Hypothalamus (tissue), 51 donors: Measurements from ENCODE around the gene KLK15.
"Not testable (repeated sequence)": the region's sequence is repeated elsewhere in the genome, so short reads cannot be mapped to it uniquely, and the experiment has no call there.

ENCODE experiments used
- DNase-seq, 51 donors: peaks; one replicate each; lab custom pipeline; 2025; lab: John Stamatoyannopoulos, UW

Gene KLK15

DNA sequence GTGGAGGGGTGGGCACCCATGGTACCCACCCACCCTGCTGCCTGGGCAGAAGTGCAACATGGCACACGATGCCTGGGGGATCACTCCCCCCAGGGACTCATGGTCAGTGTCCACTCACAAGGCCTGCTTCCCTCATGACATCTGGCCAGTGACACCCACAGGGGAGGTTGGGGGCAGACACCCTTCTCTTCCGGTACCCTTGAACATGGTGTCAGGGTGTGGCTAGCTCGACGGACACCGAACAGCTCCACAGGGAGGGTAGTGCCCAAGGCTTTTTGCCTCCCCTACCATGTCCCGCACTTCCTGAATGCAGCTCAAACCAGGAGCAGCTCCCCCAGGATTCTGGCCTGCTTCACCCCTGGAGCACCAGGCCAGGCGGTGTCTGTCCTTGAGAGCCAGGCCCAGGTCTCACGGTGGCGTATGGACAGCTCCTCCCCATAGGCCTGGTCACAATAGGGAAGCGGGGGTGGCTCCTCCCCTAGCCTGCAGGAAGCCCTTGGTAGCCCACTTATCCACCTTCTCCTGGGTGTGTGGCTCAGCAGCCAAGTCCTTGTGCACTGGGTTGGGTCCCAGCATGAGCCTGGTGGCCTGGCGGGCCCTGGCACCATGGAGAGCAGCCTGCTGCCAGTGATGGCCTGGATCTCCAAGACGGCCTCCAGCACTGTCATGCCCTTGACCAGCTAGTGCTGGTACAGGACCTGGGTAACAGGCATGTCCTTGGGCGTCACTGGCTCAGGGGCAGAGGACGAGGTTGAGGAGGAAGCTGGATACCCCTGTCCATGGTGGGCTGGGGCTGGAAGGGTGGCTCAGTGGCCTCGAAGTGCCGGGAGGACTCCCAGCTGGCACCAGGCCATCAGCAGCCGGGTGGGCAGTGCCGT lies 35.4 kb downstream of the KLK15 start:
- DNase-seq = no peak

- DNase-seq = no peak
Measured at GRCh38 chr19:50797429-50797780, 36.0 kb downstream of the KLK15 start.

GRCh38 chr19:50796634-50797428 lies 36.5 kb downstream of the KLK15 start:
- no peak for DNase-seq

GRCh38 chr19:50796128-50796633 lies 37.2 kb downstream of the KLK15 start:
- DNase-seq = no peak

- no peak for DNase-seq
Measured at GRCh38 chr19:50795664-50796073, 37.7 kb downstream of the KLK15 start.

- no peak for DNase-seq
Measured at GRCh38 chr19:50794876-50795663, 38.3 kb downstream of the KLK15 start.

DNA sequence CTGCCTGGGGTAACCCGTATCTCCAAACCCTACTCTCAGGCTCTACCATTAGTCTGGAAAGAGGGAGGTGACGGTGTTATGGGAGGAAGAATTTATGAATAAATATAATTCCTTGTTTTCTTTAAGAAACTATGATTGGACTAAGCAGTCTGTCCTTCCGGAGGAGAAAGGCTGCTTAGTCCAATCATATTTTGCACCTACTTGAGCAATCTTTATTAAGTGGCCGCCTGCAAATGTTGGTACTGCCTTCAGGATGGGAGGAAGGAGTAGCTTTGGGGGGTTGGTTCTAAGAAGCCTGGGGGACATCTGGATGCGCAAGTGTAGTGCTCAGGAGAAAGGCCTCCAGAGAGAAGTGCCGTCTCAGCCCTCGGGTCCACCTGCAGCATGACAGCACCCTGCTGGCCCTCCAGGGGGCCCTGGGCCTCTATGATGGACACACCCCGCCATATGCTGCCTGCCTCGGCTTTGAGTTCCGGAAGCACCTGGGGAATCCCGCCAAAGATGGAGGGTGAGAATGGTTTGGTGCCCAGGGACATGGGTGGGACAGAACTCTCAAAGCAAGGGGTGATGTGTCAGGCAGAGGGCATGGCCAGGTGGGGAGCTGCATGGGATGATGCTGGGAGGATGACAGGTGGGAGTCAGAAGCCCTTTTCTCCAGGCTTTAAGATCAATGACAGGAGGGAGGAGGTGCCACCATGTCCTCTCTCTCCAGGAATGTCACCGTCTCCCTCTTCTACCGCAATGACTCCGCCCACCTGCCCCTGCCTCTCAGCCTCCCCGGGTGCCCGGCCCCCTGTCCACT lies 39.1 kb downstream of the KLK15 start:
- DNase-seq = no peak

- DNase-seq = no peak
Measured at GRCh38 chr19:50793558-50794065, 39.8 kb downstream of the KLK15 start.

GRCh38 chr19:50792272-50793250 lies 40.8 kb downstream of the KLK15 start:
- DNase-seq = no peak

DNA sequence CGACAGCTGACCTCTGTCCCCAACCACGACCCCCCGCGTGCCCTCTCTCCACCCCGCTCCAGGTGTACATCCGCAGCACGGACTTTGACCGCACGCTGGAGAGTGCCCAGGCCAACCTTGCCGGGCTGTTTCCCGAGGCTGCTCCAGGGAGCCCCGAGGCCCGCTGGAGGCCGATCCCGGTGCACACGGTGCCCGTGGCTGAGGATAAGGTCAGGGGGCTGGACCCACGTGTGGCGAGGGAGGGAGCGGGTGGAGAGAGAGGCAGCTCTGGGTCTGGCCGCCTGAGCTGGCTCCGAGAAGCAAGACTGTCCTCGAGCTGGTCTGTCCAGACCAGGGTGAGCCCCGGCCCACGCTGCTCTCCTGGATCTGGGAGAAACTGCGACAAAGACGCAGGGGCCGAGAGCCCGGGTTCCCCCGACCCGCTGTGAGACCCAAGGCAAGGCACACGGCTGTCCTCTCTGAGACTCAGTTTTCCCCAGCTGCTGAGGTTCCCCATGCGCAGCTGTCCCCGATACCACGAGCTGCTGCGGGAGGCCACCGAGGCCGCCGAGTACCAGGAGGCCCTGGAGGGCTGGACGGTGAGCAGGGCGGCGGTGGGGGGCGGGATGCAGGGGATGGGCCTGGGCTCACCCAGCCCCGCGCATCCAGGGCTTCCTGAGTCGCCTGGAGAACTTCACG lies 41.6 kb downstream of the KLK15 start:
- DNase-seq = no peak

- DNase-seq = no peak
Measured at GRCh38 chr19:50790922-50791467, 42.4 kb downstream of the KLK15 start.

GRCh38 chr19:50790396-50790795 lies 43.0 kb downstream of the KLK15 start, which contains the start of gene ACP4:
Gene ACP4, plus strand, starts transcription at chr19:50790415. Its CDS starts 0 bp downstream, at chr19:50790415.
- no peak for DNase-seq

DNA sequence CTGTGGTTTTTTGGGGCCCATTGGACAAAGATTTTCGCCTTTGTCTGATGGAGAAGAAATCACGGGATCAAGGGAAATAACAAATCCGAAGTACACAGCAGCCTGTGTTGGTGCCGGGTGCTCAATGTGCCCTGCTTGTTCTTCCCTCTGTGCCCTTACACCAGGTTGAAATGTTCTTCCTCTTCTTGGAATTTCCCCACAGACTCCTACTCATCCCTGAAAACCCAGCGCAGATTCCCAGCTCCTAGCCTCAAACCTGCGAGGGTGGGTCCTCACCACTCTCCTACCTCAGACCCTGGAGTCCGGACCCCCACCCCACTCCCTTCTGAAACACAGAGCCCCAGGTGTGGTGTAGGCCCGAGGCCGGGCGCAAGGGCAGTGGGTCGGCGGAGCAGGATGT lies 48.0 kb downstream of the KLK15 start:
- no peak for DNase-seq

- no peak for DNase-seq
Measured at GRCh38 chr19:50784710-50785109, 48.7 kb downstream of the KLK15 start.

DNA sequence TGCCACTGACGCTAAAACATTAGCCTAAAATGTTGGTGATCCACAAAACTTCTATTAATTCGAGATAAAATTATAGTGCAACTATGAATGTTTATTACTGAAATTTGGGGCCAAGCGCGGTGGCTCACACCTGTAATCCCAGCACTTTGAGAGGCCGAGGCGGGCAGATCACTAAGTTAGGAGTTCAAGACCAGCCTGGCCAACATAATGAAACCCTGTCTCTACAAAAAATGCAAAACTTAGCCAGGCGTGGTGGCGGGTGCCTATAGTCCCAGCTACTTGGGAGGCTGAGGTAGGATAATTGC lies 49.6 kb downstream of the KLK15 start:
- DNase-seq = not testable (repeated sequence)

DNA sequence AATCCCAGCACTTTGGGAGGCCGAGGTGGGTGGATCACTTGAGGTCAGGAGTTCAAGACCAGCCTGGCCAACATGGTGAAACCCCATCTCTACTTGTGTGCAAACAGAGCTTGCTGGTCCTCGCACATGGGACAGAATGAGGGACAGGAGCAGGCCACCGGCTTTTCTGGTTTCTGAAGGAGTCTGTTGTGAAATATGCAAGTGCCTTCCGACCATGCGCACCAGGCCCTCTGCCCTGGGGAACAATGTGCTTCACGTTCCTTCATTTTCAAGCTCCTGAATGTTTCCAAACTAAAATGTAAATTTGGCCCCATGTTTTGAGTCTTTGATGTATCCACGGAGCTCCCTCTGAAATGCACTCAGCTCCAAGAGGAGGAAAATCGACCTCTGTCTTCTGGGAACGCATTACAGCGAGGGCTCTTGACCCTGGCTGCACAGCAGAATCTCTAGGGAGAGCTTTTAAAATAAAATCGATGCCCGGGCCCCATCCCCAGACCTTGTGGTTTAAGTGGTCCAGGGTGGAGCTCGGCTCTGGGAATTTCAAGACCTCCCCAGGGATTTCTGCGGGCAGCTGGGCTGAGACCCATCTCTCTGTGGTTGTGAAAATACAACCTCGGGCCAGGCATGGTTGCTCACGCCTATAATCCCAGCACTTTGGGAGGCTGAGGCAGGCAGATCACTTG lies 52.5 kb downstream of the KLK15 start:
- DNase-seq = no peak
